Fibroblast of villous mesenchyme (primary cell): Measurements from ENCODE around the gene SYNGR1. TPM values are rescaled to one million over a fixed set of nuclear protein-coding genes. Genes with fewer than 3 reads are reported as not detected.

Experiments used
- DNase-seq: peaks from one replicate; pipeline ENCODE4 v3.0.0-alpha.2; 2010; ENCODE audit warnings: low read depth
- H3K4me3 ChIP-seq: 2 replicates; pipeline ENCODE4 v1.5.1; 2011; ENCODE audit warnings: low read depth, mild to moderate bottlenecking, low read length
- total RNA-seq: library from RNA; depleted of rRNA; stranded (reverse); fragments of >200 nt; gene quantifications from 2 replicates; pipeline ENCODE4 v1.2.3, GENCODE V29; 2012
- TF ChIP-seq, protein P1 (sequence below): IDR thresholded peaks from 2 replicates; pipeline ENCODE4 v1.5.1; 2012; ENCODE audit warnings: low read depth, mild to moderate bottlenecking, low read length; ENCODE audit not compliant: insufficient read depth

Gene SYNGR1
- total RNA-seq, 1 donor: 8.6 TPM

GRCh38 chr22:39311592-39312400, 38.0 kb upstream of the SYNGR1 start:
- H3K4me3 ChIP-seq: no peak overlapping the region
- TF ChIP-seq, protein P1, sequence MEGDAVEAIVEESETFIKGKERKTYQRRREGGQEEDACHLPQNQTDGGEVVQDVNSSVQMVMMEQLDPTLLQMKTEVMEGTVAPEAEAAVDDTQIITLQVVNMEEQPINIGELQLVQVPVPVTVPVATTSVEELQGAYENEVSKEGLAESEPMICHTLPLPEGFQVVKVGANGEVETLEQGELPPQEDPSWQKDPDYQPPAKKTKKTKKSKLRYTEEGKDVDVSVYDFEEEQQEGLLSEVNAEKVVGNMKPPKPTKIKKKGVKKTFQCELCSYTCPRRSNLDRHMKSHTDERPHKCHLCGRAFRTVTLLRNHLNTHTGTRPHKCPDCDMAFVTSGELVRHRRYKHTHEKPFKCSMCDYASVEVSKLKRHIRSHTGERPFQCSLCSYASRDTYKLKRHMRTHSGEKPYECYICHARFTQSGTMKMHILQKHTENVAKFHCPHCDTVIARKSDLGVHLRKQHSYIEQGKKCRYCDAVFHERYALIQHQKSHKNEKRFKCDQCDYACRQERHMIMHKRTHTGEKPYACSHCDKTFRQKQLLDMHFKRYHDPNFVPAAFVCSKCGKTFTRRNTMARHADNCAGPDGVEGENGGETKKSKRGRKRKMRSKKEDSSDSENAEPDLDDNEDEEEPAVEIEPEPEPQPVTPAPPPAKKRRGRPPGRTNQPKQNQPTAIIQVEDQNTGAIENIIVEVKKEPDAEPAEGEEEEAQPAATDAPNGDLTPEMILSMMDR: no peak
- no peak for DNase-seq

- no peak overlapping the region for H3K4me3 ChIP-seq
- DNase-seq: no peak
- TF ChIP-seq, protein P1: no peak
Observed at GRCh38 chr22:39312410-39312809, 37.4 kb upstream of the SYNGR1 start.

- no peak for DNase-seq
- no peak overlapping the region for H3K4me3 ChIP-seq
- TF ChIP-seq, protein P1: no peak
Observed at GRCh38 chr22:39313258-39314001, 36.4 kb upstream of the SYNGR1 start.

DNA sequence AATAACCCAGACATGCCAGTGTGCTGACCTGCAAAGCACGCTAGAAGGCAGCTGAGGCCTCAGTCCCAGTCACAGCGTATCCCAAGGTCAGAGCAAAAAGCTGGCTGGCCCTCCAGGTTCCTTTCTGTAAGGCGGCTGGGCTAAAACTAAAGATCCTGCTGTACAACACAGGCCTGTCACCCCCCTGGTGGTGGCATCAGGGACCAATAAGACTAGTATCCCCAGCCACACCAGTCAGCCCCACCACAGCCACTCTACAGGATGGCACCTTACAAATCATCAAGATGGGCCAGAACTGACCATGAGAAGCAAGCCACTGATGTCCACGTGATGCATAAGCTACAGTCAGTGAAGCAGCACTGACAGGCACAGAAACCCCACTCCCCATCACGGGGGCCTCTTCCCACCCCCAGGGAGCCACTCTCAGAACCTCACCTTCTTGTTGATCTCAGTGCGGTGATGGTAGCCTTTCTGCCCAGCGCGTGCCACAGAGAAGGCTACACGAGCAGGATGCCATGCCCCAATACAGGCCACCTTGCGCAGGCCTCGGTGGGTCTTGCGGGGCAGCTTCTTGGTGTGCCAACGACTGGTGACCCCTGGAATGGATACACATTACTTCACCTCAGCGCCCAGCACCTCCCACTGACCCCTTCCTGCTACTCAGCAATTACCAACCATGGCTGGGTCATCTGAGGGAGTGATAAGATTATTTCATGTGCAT, 35.4 kb upstream of the SYNGR1 start:
- TF ChIP-seq, protein P1: peak; percentile 21
- DNase-seq: no peak
- H3K4me3 ChIP-seq: no peak overlapping the region

- no peak for DNase-seq
- H3K4me3 ChIP-seq: peak overlapping the region; percentile 1
- TF ChIP-seq, protein P1: no peak
Observed at GRCh38 chr22:39315389-39315788, 34.4 kb upstream of the SYNGR1 start.

DNA sequence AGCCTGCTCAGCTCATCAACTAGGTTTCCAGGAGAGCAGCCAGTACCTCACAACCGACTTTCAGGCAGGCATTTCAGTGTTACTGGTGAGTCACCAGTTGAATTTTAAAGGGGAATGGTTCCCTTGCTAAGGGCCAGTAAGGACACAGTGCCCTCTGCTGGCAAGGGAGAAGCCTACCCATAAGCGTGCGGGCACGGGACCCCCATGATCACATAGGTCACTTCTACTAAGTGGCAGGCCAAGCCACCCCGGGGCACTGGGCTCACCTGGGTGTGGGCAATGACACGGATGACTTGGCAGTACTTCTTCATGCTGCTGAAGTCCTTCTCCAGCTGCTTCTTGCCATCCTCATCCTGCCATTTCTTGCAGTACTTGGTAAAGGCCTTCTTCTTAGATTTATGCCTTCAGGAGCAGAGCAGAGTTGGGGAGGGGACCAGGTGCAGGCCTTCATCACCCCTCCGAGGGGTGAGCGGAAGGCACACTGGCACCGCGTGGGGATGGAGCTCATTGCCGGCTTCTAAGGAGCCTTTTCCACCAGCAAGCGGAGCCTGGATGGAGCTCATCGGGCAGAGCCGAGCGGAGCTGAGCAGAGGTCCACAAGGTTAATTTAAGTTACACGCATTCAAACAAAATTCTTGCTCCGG, 33.2 kb upstream of the SYNGR1 start:
- TF ChIP-seq, protein P1: peak; percentile 91
- DNase-seq: peak; percentile 96
- peak overlapping the region; percentile 93 for H3K4me3 ChIP-seq
